ENCODE data around the gene CDKL2.

DNA sequence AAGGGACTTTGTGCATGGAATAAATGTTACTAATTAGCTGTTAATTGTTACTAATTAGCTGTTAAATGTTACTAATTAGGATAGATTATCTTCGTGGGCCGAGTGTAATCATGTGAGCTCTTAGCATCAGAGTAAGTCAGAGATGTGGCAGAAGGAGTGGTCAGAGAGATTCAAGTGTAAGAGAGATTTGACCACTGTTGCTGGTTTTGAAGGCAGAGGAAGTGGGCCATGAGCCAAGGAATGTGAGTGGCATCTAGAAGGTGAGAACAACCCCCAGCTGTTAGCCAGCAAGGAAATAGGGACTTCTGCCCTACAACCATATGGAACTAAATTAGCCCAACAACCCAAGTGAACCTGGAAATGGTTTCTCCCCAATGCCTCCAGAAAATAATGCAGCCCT, 46.3 kb downstream of the CDKL2 start:
- TF ChIP-seq, protein P1, sequence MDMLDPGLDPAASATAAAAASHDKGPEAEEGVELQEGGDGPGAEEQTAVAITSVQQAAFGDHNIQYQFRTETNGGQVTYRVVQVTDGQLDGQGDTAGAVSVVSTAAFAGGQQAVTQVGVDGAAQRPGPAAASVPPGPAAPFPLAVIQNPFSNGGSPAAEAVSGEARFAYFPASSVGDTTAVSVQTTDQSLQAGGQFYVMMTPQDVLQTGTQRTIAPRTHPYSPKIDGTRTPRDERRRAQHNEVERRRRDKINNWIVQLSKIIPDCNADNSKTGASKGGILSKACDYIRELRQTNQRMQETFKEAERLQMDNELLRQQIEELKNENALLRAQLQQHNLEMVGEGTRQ (IDR thresholded peaks at IDR 0.05; ENCODE audit: low read length) = no peak
- TF ChIP-seq, protein P2, sequence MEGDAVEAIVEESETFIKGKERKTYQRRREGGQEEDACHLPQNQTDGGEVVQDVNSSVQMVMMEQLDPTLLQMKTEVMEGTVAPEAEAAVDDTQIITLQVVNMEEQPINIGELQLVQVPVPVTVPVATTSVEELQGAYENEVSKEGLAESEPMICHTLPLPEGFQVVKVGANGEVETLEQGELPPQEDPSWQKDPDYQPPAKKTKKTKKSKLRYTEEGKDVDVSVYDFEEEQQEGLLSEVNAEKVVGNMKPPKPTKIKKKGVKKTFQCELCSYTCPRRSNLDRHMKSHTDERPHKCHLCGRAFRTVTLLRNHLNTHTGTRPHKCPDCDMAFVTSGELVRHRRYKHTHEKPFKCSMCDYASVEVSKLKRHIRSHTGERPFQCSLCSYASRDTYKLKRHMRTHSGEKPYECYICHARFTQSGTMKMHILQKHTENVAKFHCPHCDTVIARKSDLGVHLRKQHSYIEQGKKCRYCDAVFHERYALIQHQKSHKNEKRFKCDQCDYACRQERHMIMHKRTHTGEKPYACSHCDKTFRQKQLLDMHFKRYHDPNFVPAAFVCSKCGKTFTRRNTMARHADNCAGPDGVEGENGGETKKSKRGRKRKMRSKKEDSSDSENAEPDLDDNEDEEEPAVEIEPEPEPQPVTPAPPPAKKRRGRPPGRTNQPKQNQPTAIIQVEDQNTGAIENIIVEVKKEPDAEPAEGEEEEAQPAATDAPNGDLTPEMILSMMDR (IDR thresholded peaks at IDR 0.05; ENCODE audit: control extremely low read depth in 1 of 3, insufficient read depth in 1 of 3, low read depth in 1 of 3, low read length in 3 of 3) = no peak
- TF ChIP-seq, protein P3, sequence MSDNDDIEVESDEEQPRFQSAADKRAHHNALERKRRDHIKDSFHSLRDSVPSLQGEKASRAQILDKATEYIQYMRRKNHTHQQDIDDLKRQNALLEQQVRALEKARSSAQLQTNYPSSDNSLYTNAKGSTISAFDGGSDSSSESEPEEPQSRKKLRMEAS (IDR thresholded peaks at IDR 0.05) = no peak
- no peak for TF ChIP-seq EZH2 (IDR thresholded peaks at IDR 0.05; ENCODE audit: low read depth, low read length, severe bottlenecking)
- TF ChIP-seq, protein P4, sequence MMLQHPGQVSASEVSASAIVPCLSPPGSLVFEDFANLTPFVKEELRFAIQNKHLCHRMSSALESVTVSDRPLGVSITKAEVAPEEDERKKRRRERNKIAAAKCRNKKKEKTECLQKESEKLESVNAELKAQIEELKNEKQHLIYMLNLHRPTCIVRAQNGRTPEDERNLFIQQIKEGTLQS (IDR thresholded peaks at IDR 0.05; ENCODE audit: insufficient read depth, low read depth, low read length) = no peak
- TF ChIP-seq TAF7 (optimal IDR thresholded peaks at IDR 0.05; ENCODE audit: borderline replicate concordance, low read depth, low read length) = no peak
- no peak for TF ChIP-seq HDAC2 (IDR thresholded peaks at IDR 0.05; ENCODE audit: borderline replicate concordance in 1 of 2, low read depth in 2 of 2, low read length in 2 of 2)
- no peak for TF ChIP-seq KDM5A (IDR thresholded peaks at IDR 0.05; ENCODE audit: low read length)
- no peak for TF ChIP-seq TAF1 (IDR thresholded peaks at IDR 0.05; ENCODE audit: low read depth, low read length)

Measured in H1 (cell line).